ENCODE data around the gene SLC39A2.
A peak's percentile ranks its signal among the peaks of the same experiment; 100 is the strongest.

Gene SLC39A2

GRCh38 chr14:21014761-21015190, 15.7 kb downstream of the SLC39A2 start:
- Histone ChIP-seq H3K36me3 (ENCODE audit: control insufficient read depth in 2 of 2, insufficient read depth in 1 of 2, low read length in 2 of 2) (peaks cover 0 to 28% of the 10 kb centered on the region in 2 experiments; a peak in 2 of 3 replicates), H3K9me3 (ENCODE audit: control insufficient read depth, insufficient read depth, low read depth, low read length) (no peaks in the 10 kb centered on the region), H3K4me3 (ENCODE audit: low read depth, low read length) (no peak overlapping the region), H3K27ac (ENCODE audit: extremely low read depth, low read depth, low read length) (no peak overlapping the region), H3K4me1 (ENCODE audit: control insufficient read depth, insufficient read depth, low read length) (no peaks in the 10 kb centered on the region)
- ChIA-PET CTCF (interaction anchor here (0.6 to 7.4 kb wide), 48 partner anchors 8 to 945 kb away, joined by 3 to 206 read pairs (median 6); partner anchors contain the start of genes ARHGEF40, RNASE7, SLC39A2 and TMEM253), POLR2A (interaction anchor here (0.5 to 2.5 kb wide), 13 partner anchors 10 to 471 kb away, joined by 3 to 19 read pairs (median 3); partner anchors contain the start of gene NDRG2)
- TF ChIP-seq ZNF658 (tag by site-specific recombination; IDR thresholded peaks at IDR 0.05) (no peak), KLF9 (tag by site-specific recombination; IDR thresholded peaks at IDR 0.05; ENCODE audit: low read depth) (peak; percentile 66), ZNF366 (tag by site-specific recombination; conservative IDR thresholded peaks at IDR 0.05) (no peak), ZNF24 (tag by site-specific recombination; IDR thresholded peaks at IDR 0.05) (no peak), ZNF311 (tag by site-specific recombination; IDR thresholded peaks at IDR 0.05; ENCODE audit: borderline replicate concordance) (no peak), IKZF3 (tag by site-specific recombination; IDR thresholded peaks at IDR 0.05) (peak; percentile 67), ZNF514 (tag by site-specific recombination; IDR thresholded peaks at IDR 0.05) (no peak), ZNF138 (tag by site-specific recombination; IDR thresholded peaks at IDR 0.05; ENCODE audit: borderline replicate concordance) (no peak), HOXA7 (CRISPR knock-in tag; IDR thresholded peaks at IDR 0.05; ENCODE audit: borderline replicate concordance) (no peak), ZNF324 (tag by site-specific recombination; IDR thresholded peaks at IDR 0.05) (no peak), ZNF624 (tag by site-specific recombination; IDR thresholded peaks at IDR 0.05) (no peak), CTCF (tag by site-specific recombination; IDR thresholded peaks at IDR 0.05) (peak; percentile 91), SETDB1 (IDR thresholded peaks at IDR 0.05; ENCODE audit: insufficient read length, low read length) (no peak), GLI4 (tag by site-specific recombination; IDR thresholded peaks at IDR 0.05) (no peak), ZBTB48 (tag by site-specific recombination; IDR thresholded peaks at IDR 0.05) (peak; percentile 69), ZNF76 (tag by site-specific recombination; IDR thresholded peaks at IDR 0.05; ENCODE audit: borderline replicate concordance, low read depth) (peak; percentile 23; the same call in 1 of the 2 replicates), ZNF16 (tag by site-specific recombination; IDR thresholded peaks at IDR 0.05; ENCODE audit: low read depth) (no peak), ZNF202 (tag by site-specific recombination; IDR thresholded peaks at IDR 0.05; ENCODE audit: borderline replicate concordance) (no peak), ZNF664 (tag by site-specific recombination; IDR thresholded peaks at IDR 0.05) (no peak), MZF1 (tag by site-specific recombination; IDR thresholded peaks at IDR 0.05; ENCODE audit: borderline replicate concordance) (no peak), ZNF133 (tag by site-specific recombination; IDR thresholded peaks at IDR 0.05) (no peak), ZNF148 (tag by site-specific recombination; IDR thresholded peaks at IDR 0.05; ENCODE audit: borderline replicate concordance) (no peak), ZNF776 (tag by site-specific recombination; IDR thresholded peaks at IDR 0.05; ENCODE audit: borderline replicate concordance) (no peak), ZNF184 (tag by site-specific recombination; IDR thresholded peaks at IDR 0.05) (no peak), ZNF585B (tag by site-specific recombination; IDR thresholded peaks at IDR 0.05) (no peak)
- TF ChIP-seq, protein P1, sequence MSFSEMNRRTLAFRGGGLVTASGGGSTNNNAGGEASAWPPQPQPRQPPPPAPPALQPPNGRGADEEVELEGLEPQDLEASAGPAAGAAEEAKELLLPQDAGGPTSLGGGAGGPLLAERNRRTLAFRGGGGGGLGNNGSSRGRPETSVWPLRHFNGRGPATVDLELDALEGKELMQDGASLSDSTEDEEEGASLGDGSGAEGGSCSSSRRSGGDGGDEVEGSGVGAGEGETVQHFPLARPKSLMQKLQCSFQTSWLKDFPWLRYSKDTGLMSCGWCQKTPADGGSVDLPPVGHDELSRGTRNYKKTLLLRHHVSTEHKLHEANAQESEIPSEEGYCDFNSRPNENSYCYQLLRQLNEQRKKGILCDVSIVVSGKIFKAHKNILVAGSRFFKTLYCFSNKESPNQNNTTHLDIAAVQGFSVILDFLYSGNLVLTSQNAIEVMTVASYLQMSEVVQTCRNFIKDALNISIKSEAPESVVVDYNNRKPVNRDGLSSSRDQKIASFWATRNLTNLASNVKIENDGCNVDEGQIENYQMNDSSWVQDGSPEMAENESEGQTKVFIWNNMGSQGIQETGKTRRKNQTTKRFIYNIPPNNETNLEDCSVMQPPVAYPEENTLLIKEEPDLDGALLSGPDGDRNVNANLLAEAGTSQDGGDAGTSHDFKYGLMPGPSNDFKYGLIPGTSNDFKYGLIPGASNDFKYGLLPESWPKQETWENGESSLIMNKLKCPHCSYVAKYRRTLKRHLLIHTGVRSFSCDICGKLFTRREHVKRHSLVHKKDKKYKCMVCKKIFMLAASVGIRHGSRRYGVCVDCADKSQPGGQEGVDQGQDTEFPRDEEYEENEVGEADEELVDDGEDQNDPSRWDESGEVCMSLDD (tag by site-specific recombination; IDR thresholded peaks at IDR 0.05), result no peak
- TF ChIP-seq, protein P2, sequence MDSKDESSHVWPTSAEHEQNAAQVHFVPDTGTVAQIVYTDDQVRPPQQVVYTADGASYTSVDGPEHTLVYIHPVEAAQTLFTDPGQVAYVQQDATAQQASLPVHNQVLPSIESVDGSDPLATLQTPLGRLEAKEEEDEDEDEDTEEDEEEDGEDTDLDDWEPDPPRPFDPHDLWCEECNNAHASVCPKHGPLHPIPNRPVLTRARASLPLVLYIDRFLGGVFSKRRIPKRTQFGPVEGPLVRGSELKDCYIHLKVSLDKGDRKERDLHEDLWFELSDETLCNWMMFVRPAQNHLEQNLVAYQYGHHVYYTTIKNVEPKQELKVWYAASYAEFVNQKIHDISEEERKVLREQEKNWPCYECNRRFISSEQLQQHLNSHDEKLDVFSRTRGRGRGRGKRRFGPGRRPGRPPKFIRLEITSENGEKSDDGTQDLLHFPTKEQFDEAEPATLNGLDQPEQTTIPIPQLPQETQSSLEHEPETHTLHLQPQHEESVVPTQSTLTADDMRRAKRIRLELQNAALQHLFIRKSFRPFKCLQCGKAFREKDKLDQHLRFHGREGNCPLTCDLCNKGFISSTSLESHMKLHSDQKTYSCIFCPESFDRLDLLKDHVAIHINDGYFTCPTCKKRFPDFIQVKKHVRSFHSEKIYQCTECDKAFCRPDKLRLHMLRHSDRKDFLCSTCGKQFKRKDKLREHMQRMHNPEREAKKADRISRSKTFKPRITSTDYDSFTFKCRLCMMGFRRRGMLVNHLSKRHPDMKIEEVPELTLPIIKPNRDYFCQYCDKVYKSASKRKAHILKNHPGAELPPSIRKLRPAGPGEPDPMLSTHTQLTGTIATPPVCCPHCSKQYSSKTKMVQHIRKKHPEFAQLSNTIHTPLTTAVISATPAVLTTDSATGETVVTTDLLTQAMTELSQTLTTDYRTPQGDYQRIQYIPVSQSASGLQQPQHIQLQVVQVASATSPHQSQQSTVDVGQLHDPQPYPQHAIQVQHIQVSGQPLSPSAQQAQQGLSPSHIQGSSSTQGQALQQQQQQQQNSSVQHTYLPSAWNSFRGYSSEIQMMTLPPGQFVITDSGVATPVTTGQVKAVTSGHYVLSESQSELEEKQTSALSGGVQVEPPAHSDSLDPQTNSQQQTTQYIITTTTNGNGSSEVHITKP (tag by site-specific recombination; IDR thresholded peaks at IDR 0.05), result 0 out of 2 replicates have a peak, but pooled peaks have one; percentile 22
